Ascending aorta (tissue), 2 donors: ENCODE data around the gene SULF2. TPM values are rescaled to one million over a fixed set of nuclear protein-coding genes. Genes with fewer than 3 reads are reported as not detected.
"Not testable (repeated sequence)": the region's sequence is repeated elsewhere in the genome, so short reads cannot be mapped to it uniquely, and the experiment has no call there.

Experiments
- DNase-seq, 2 donors: peaks; one replicate each; pipeline ENCODE4 v3.0.0-alpha.2; 2019; ENCODE audit warnings: low spot score in 2 of 2
- H3K27ac ChIP-seq, 2 donors: fragments of 200-600 bp; sonication (generic); one replicate each; pipeline ENCODE4 v1.5.1; 2016 to 2017; ENCODE audit warnings: mild to moderate bottlenecking in 1 of 2
- H3K27me3 ChIP-seq: fragments of 200-600 bp; sonication (generic); one replicate; pipeline ENCODE4 v1.5.1; 2017
- H3K36me3 ChIP-seq, 2 donors: fragments of 200-600 bp; sonication (generic); one replicate each; pipeline ENCODE4 v1.5.1; 2016
- H3K4me1 ChIP-seq, 2 donors: fragments of 200-600 bp; sonication (generic); one replicate each; pipeline ENCODE4 v1.5.1; 2016 to 2017; ENCODE audit warnings: mild to moderate bottlenecking in 1 of 2
- H3K4me3 ChIP-seq, 2 donors: fragments of 200-600 bp; sonication (generic); one replicate each; pipeline ENCODE4 v1.5.1; 2016 to 2017; ENCODE audit warnings: mild to moderate bottlenecking in 1 of 2
- H3K9me3 ChIP-seq, 2 donors: fragments of 200-600 bp; sonication (generic); one replicate each; pipeline ENCODE4 v1.5.1; 2016
- CTCF ChIP-seq, 3 experiments: fragments of 200-600 bp in 2 of 3; fragments of 450-650 bp in 1 of 3; sonication (generic) in 2 of 3; IDR thresholded peaks; one replicate each; pipeline ENCODE4 v1.5.1; 2016 to 2019; ENCODE audit warnings: antibody characterized with exemption in 3 of 3, mild to moderate bottlenecking in 1 of 3, moderate library complexity in 1 of 3
- intact Hi-C: fragments of 100-400 bp; cut with DNase I; formaldehyde crosslinking; loops from one replicate; pipeline ENCODE4 v1.15.1; 2023
- total RNA-seq: library from RNA; depleted of rRNA; stranded (reverse); fragments of >200 nt; gene quantifications from one replicate; pipeline ENCODE4 v1.1.0, GENCODE V29; 2016

Gene SULF2
- total RNA-seq, 1 donor from 2014 or later = 194 TPM

DNA sequence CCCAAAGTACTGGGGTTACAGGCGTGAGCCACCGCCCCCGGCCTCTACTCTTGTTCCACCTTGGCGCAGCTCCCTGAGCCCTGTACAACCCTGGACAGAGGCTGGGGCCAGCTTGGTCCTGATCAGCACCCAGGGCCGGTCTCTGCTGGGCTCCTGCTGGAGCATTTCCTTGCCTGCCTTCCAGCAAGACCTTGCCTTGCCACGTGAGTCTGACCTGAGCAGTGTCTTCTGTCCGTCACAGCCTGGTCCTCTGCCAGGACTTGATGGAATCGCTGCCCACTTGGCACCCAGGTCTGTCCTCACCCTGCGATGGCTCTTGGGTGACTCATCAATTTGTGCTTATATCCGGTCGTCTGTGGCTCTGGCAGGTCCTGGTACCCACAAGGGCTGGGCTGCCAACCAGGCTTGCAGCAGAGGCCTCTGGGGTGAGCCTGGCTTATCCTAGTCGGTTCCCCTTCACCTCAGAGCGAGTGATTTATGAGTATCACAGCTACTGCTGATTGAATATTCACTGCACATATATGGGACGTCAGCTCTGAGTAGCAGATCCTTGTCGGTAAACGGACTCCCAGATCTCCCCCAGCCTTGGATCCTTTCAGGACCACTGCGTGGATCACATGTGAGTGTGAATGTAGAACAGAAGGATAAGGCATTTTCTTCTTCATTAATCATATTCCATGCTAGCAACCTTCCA lies 10.1 kb upstream of the SULF2 start:
- H3K4me3 ChIP-seq = no peak overlapping the region
- H3K9me3 ChIP-seq = no peaks in the 10 kb centered on the region
- H3K36me3 ChIP-seq = no peaks in the 10 kb centered on the region
- H3K27ac ChIP-seq = peak overlapping the region in 1 of 2 donors; percentile 29
- no peak for TF ChIP-seq CTCF (IDR thresholded peaks at IDR 0.05)
- DNase-seq = peak; percentile 59 to 87
- H3K27me3 ChIP-seq = no peaks in the 10 kb centered on the region
- peaks cover 7 to 12% of the 10 kb centered on the region in 2 donors for H3K4me1 ChIP-seq
- intact Hi-C loops = no loop called here

DNA sequence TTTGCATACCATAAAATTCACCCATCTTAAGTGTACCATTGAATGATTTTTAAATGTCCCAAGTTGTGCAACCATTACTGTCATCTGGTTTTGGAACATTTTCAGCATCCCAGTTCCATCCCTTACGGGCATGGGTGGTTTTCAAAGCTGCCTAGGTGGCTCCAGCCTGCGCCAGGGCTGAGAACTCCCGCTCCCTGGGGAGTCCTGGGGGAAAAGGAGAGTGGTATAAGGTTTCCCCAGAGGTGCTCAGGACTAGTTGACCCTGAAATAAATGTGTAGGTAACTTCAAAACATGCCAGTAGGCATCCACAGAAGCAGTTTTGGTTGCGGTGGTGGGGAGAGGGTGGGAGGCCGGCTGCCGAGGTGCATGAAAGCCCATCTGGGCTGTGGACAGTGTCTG lies 9.0 kb upstream of the SULF2 start:
- H3K4me3 ChIP-seq, DNase-seq, H3K36me3 ChIP-seq, intact Hi-C loops, H3K27ac ChIP-seq, H3K9me3 ChIP-seq, H3K27me3 ChIP-seq: not testable (repeated sequence)
- peaks cover 7 to 12% of the 10 kb centered on the region in 2 donors for H3K4me1 ChIP-seq

DNA sequence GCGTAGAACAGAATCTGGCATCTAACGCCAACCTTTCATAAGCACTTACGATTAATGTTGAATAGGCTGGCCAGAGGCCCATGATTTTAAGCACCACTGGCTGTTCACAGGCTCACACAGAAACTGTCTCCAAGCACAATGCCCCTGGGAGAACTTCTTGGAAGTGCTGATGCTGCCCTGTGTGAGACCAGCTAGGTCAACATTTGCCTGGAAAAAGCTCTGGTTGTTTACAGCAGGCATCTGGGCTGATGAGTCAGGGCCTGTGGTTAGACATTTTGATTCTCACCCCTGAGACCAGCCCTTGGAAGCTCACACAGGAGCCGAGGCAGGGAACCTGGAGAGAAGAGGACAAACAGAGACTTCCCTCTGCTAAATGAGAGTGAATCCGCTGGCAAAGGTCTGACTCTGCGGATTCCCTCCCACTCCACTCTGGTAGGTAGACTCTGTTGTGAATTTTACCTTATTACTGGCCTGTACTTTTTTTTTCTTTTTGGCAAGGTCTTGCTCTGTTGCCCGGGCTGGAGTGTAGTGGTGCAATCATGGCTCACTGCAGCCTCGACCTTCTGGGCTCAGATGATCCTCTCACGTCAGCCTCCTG lies 6.8 kb upstream of the SULF2 start:
- H3K4me3 ChIP-seq = no peak overlapping the region
- TF ChIP-seq CTCF (IDR thresholded peaks at IDR 0.05) = no peak
- intact Hi-C loops = no loop called here
- no peaks in the 10 kb centered on the region for H3K9me3 ChIP-seq
- peaks cover 7 to 12% of the 10 kb centered on the region in 2 donors for H3K4me1 ChIP-seq
- no peaks in the 10 kb centered on the region for H3K36me3 ChIP-seq
- H3K27ac ChIP-seq = peak overlapping the region; percentile 60 to 66
- peak; percentile 69 to 94 for DNase-seq
- H3K27me3 ChIP-seq = no peaks in the 10 kb centered on the region

DNA sequence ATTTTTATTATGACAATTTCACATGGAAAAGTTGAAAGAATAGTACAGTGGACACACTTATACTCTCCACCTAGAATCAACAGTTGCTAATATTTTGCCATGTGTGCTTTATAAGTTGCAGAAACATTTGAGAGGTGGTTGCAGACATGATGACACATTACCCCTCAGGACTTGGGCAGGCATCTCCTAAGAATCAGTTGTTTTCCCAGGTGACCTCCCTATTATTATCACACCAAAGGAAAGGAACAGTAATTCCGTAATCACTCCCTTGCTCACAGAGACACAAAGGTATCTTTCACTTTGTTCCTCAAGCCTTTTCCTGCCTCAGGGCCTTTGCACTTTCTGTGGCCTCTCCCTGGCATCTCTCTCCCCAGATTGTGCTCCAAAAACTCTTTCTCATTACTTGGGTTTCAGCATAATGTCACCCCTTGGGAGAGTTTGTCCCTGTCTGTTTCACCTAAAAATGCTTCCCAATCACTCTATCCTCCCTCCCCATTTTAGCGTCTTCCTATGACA lies 5.9 kb upstream of the SULF2 start:
- intact Hi-C loops = no loop called here
- no peaks in the 10 kb centered on the region for H3K27me3 ChIP-seq
- H3K4me3 ChIP-seq = no peak overlapping the region
- H3K9me3 ChIP-seq = no peaks in the 10 kb centered on the region
- TF ChIP-seq CTCF (IDR thresholded peaks at IDR 0.05) = no peak
- DNase-seq = no peak
- H3K27ac ChIP-seq = peak overlapping the region in 1 of 2 donors; percentile 60
- peaks cover 7 to 12% of the 10 kb centered on the region in 2 donors for H3K4me1 ChIP-seq
- no peaks in the 10 kb centered on the region for H3K36me3 ChIP-seq

- no peak for DNase-seq
- Histone ChIP-seq H3K4me3 (no peak overlapping the region), H3K27me3 (no peaks in the 10 kb centered on the region), H3K27ac (no peak overlapping the region), H3K36me3 (no peaks in the 10 kb centered on the region), H3K4me1 (peaks cover 6 to 11% of the 10 kb centered on the region in 2 donors), H3K9me3 (no peaks in the 10 kb centered on the region)
- intact Hi-C loops = no loop called here
- TF ChIP-seq CTCF (IDR thresholded peaks at IDR 0.05) = no peak
Measured at GRCh38 chr20:47790580-47790965, 5.3 kb upstream of the SULF2 start.
